A549 (cell line): ENCODE measurements around the gene PAM.

Source experiments
- CEBPB ChIP-seq, 2 experiments: fragments of >200 bp in 1 of 2; sonication (Bioruptor Twin) in 1 of 2; formaldehyde crosslinking in 1 of 2; IDR thresholded peaks; 2 replicates each; pipeline ENCODE4 v1.6.1; 2012 to 2016
- CTCF ChIP-seq: fragments of >200 bp; sonication (Bioruptor Twin); formaldehyde crosslinking; IDR thresholded peaks from 3 replicates; pipeline ENCODE4 v1.5.1; 2016
- KDM5A ChIP-seq: fragments of 200-600 bp; sonication (generic); IDR thresholded peaks from 2 replicates; pipeline ENCODE4 v1.6.1; 2016; ENCODE audit warnings: antibody characterized with exemption, mild to moderate bottlenecking
- MYC ChIP-seq: IDR thresholded peaks from 2 replicates; pipeline ENCODE4 v1.6.1; 2012; ENCODE audit warnings: mild to moderate bottlenecking, inconsistent platforms, low read length, improper control_type of control experiment, borderline replicate concordance
- PBX3 ChIP-seq: IDR thresholded peaks from 2 replicates; pipeline ENCODE4 v1.6.1; 2012
- POLR2A ChIP-seq: IDR thresholded peaks from 2 replicates; pipeline ENCODE4 v1.6.1; 2012; ENCODE audit warnings: mild to moderate bottlenecking, low read length
- RAD21 ChIP-seq, 2 experiments: fragments of >200 bp in 1 of 2; sonication (Bioruptor Twin) in 1 of 2; formaldehyde crosslinking in 1 of 2; IDR thresholded peaks in 1 of 2; conservative IDR thresholded peaks in 1 of 2; 2 replicates in 1 of 2; 3 replicates in 1 of 2; pipeline ENCODE4 v1.6.1; 2012 to 2018; ENCODE audit warnings: inconsistent platforms in 1 of 2
- RCOR1 ChIP-seq: fragments of 150-350 bp; IDR thresholded peaks from 2 replicates; pipeline ENCODE4 v1.6.1; 2014; ENCODE audit warnings: antibody characterized with exemption, low read length, low read depth
- RFX5 ChIP-seq: fragments of 450-650 bp; IDR thresholded peaks from 2 replicates; pipeline ENCODE4 v1.7.1; 2014; ENCODE audit warnings: antibody characterized with exemption, mild to moderate bottlenecking, moderate library complexity
- TF ChIP-seq, protein P1 (sequence below): IDR thresholded peaks from 2 replicates; pipeline ENCODE4 v1.6.1; 2012

- TF ChIP-seq, protein P1, sequence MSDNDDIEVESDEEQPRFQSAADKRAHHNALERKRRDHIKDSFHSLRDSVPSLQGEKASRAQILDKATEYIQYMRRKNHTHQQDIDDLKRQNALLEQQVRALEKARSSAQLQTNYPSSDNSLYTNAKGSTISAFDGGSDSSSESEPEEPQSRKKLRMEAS: no peak
- TF ChIP-seq RAD21 (conservative IDR thresholded peaks at IDR 0.05 in 1 of 2, IDR thresholded peaks at IDR 0.05 in 1 of 2) (no peak), POLR2A (no peak), RFX5 (no peak), KDM5A (no peak), CTCF (no peak), CEBPB (IDR thresholded peaks at IDR 0.05) (no peak), MYC (no peak), PBX3 (no peak), RCOR1 (no peak)
These were observed 17.2 kb upstream of the PAM start for GRCh38 chr5:102737805-102738469.
